IPS DF 4.7 (cell line): ENCODE measurements around the gene FOXD4L3.
"Not testable (repeated sequence)": the region's sequence is repeated elsewhere in the genome, so short reads cannot be mapped to it uniquely, and the experiment has no call there.

Experiments
- DNase-seq: peaks from one replicate; pipeline ENCODE4 v3.0.0-alpha.2; 2013; ENCODE audit warnings: low spot score; ENCODE audit errors: extremely low read depth

FOXD4L3 gene

DNA sequence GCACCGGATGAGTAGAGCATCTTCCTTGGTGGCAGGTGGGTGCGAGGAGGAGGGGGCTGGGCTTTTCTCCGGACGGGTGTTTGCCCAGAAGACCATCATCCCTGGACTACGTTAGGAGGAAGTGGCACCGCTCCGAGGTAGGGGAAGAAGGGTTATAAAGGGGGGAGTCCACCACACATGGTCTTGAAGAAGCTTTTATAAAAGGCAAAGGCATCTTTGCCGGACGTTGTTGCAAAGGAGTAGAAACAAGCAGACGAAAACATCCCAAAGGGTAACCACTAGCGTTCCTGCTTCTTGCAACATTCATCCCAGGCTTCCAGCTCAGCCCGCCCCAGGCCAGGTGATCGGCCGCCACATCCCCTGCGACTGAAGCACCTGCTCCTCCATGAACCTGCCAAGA lies at the start of gene FOXD4L3:
FOXD4L3 (plus strand) TSS at position 301 of the 400 bp plus-strand sequence; CDS start at position 386, 85 bp downstream.
- DNase-seq, result not testable (repeated sequence)

DNA sequence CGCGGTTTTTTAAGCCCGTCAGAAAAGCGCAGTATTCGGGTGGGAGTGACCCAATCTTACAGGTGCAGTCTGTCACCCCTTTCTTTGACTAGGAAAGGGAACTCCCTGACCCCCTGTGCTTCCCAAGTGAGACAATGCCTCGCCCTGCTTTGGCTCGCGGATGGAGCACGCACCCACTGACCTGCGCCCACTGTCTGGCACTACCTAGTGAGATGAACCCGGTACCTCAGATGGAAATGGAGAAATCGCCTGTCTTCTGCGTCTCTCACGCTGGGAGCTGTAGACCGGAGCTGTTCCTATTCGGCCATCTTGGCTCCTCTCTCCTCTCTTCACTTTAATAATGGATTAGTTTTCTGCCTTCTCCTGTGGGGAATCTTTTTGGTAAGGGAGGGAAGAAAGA lies 21.6 kb upstream of the FOXD4L3 start:
- DNase-seq, result not testable (repeated sequence)

DNA sequence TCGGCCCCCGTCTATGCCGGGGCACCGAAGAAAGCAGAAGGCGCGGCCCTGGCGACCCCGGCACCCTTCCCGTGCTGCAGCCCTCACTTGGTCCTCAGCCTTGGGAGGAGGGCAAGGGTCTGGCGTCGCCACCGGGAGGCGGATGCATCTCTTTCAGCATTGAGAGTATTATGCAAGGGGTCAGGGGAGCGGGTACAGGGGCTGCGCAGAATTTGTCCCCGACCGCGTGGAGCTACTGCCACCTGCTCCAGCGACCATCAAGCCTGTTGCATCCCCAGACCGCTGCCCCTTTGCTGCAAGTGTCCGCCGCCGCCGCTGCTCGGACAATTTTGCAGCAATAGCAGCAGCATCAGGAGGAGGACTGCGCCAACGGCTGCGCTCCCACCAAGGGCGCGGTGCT lies 1.1 kb downstream of the FOXD4L3 start:
- not testable (repeated sequence) for DNase-seq

DNA sequence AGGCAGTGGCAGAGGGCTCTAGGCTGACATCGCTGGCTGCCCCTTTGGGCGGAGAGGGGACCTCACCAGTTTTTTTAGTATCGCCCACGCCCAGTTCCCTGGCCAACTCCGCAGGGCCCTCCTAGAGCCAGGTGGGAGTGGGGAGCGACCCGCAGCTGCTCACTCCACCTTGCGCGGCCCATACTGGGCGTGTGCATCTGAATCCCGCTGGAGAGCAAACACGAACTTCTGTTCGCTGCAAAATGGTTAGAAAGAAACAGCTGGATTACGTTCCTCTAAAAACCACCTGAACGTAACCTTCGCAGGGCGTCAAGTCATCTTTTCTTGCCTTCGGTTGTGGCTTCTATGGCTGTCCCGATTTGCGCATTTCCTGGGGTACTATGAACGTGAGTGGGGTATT lies 1.5 kb downstream of the FOXD4L3 start:
- DNase-seq, result not testable (repeated sequence)

DNA sequence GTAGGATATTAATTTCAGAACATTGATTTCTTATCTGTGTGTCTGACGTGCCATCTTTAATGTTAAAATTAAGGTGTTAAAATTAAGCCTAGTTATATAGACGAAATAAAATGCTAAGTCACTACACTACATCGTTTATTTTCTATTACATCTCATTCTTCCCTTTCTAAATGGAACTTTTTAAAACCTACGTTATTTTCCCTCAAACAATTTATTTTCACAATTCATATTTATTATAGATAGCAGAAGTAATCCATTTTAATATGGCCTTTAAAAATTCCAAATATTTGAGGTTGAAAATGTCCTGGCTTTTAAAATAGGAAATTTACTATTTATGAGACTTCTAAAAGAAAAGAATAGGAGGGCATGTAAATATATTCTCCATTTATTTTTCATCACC lies 2.1 kb downstream of the FOXD4L3 start:
- not testable (repeated sequence) for DNase-seq

DNA sequence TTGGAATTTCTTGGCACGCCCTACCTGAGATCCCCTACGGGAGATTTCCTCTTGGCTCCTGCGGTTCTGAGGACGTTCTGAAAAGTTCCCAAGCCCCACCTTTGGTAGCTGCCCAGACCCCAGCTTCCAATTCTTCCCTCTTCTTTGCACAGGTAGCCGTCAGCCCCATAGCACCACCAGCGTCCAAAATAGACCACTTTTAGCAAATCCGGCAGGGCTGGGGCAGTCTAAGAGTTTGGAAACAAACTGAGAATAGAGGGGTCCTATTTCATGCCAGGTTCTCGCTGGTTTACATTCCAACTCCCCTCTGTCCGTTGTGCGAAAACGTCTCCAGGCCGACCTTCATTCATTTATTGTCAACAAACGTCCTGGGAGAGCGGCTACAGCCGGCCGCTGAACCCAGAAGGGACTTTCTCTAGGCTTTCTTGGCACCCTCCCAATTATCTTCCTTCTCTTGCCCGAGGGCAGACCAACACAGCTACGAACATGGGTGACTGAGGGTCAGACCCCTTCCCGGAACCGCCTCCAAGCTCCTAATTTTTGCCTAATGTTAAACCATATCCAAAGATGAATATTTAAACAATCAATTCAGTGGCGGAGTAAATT lies 3.1 kb downstream of the FOXD4L3 start:
- not testable (repeated sequence) for DNase-seq

DNA sequence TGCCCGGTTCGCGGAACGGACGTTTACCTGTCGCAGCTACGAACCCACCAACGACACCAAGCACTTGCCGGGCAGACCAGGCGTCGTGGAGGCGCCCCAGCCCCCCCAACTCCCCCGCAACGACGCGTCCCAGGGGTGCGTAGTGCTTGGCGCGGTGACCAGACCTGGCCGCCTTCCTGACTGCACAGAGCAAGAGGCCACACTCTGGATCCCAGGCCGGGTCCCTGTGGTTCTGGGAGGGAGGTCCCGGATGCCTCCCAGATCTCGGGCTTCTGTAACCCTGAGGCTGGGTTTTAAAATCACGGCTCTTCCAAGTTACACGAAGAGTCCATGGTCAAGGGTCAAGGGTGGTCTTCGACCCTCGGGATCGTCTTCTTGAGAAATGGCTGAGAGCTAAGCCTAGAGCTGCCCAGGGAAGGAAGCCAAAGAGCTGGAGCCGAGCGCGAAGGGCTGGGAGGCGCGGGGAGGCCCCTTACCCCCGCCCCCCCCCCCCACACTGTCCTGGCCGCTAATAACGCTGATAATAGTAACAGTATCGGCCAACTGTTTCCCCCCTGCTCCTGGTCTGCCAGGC lies 3.8 kb downstream of the FOXD4L3 start:
- not testable (repeated sequence) for DNase-seq

DNA sequence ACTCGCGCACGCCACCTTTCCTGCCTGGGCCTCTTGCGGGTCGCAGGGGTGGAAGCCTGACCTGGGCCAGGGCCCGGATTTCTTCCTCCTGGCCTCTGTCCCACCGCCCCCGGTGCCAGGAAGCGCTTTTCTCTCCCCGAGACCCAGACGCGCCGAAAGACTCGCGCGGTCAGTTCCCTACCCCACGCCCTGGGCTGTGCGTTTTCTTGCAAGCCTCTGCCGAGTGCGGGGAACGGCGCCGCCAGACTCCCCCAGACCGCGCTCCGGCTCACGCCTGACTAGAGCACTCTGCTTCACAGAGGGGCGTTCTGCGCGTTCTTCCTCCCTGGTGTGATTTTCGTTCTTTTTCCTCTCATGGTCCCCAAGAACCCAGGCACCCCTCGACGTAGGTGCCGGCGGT lies 4.5 kb downstream of the FOXD4L3 start:
- not testable (repeated sequence) for DNase-seq

DNA sequence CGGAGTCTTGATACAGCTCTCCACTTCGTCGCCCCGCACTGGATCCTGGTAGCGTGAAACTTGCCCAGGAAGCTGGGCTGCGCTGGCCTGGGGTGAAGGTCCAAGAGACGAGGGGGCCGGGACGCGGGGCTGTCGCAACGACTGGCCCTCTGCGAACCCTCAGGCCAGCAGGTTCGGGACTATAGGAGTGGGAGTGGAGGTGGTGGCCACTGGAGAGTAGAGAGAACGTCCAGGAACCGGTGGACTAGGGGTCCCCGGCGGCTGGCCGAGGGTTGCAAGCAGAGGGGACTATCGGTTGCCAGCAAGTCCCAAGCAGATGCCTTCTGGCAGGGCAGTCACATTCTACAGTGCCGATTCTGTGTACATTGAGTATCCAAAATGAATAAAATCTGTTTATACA lies 5.0 kb downstream of the FOXD4L3 start:
- DNase-seq, result not testable (repeated sequence)

DNA sequence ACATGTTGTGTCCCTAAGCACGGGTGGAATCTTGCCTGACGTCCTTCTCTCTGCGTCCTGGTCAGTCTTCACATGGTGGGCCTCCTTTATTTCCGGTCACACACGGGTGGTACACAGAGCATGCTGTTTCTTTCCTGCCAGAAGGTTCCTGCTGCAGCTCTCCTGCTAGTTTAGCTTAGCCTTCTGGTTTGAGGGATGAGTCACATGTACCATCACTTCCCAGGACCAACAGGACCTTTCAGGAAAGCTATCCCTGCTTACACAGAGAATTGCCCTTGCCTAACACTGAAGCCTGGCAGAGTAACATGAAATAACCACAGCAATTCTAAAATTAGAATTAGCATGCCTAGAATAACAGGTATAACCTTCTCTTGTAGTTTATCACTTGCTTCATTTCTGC lies 8.5 kb downstream of the FOXD4L3 start:
- DNase-seq, result not testable (repeated sequence)

DNA sequence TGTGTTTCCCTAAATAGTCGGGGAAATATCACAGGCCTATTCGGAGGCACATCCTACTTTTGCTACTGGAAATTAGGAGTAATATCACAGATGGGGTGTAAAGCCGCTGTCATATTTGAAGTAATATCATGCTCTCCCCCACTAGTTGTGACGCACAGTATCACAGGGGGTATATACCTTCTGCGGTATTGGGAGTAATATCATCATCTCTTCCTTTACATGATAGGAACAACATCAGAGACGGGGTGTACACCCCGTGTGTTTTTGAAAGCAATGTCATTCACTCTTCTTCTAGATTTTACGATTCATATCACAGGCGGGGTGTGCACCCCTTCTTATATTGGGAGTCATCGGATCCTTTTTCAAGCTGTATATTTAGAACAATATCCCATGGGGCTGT lies 15.5 kb downstream of the FOXD4L3 start:
- not testable (repeated sequence) for DNase-seq

DNA sequence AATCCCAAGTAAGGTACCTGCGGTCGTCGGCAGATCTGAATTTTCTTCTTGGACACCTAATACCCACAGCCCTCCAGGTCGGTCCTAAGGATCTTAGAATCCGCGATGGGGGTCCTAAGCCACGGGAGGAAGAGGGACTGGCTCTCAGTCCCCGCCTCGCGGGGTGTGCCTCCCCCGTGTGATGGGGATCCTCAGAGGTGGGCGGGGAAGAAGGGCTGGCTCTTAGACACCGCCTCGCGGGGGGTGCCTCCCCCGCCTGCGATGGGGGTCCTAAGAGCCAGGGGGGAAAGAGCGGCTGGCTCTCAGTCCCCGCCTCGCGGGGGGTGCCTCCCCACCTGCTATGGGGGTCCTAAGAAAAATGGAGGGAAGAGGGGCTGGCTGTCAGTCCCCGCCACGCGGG lies 21.1 kb downstream of the FOXD4L3 start:
- DNase-seq, result not testable (repeated sequence)

DNA sequence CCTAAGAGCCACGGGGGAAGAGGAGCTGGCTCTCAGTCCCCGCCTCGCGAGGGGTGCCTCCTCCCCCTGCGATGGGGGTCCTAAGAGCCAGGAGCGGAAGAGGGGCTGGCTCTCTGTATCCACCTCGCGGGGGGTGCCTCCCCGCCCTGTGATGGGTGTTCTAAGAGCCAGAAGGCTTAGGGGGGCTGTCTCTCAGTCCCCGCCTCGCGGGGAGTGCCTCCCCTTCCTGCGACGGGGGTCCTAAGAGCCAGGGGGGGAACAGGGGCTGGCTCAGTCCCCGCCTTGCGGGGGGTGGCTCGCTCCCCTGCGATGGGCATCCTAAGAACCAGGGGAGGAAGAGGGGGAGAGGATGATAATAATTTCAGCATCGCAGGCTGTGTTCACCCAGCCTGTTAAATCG lies 21.9 kb downstream of the FOXD4L3 start:
- not testable (repeated sequence) for DNase-seq

DNA sequence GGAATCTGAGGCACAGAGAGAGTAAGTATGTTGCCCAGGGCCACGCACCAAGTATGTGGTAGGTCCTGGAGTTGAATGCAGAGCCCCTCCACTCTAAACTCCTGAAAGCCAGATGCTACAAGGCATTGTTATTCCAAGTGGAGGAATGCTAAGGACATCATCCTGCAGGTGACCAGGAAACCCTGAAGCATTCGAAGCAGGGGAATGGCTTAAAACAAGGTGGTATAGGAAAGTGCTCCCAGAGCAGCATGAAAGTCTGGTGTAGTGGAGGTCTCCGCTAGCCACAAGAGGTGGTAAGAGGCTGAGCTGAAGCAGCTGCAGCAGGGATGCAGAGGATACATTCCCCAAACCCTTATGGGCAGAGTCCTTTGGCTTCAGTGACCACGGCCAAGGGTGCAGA lies 26.4 kb downstream of the FOXD4L3 start:
- DNase-seq, result not testable (repeated sequence)

DNA sequence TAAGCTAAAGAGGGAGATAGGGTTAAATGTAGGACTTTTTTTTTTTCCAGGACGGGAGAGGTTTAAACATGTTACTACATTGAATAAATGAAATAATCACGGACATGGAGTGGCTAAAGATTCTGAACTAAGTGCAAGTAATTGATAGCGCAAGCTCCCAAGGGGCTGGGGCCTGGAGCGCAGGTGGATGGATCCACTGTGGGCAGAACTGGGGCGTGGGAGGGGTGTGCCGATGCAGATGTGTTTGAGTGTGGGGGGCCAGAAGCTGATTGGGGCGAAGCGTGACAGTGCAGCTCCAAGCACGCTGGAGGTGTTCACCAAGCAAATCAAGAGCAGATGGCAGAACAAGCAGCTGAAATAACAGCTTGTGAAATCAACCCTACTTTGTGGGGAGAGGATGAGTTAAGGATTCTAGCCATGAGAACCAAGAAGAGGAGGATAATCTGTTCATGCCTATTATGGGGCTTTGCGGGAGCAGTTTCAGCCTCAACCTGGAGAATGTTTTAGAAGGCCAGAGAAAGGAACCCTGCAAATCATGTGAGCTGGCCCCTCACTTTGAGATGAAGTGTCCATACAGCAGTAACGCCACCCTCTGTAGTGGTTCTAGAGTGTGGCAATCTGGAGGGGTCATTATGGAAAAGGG lies 28.0 kb downstream of the FOXD4L3 start:
- not testable (repeated sequence) for DNase-seq

DNA sequence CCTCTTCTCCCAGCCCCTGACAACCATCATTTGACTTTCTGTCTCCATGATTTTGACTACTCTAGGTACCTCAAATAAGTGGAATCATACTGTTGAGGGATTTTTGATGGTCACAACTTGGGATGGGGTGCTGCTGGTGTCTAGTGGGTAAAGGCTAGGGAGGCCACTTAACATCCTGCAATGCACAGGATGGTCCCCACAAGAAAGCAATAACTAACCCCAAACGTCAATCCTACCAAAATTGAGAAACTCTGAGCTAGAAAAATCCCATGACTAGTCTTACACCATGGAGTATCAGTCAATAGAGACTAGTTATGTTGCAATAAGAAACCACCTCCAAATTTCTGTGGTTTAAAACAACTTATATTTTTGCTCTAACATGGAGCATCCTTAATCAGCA lies 29.5 kb downstream of the FOXD4L3 start:
- DNase-seq, result not testable (repeated sequence)

DNA sequence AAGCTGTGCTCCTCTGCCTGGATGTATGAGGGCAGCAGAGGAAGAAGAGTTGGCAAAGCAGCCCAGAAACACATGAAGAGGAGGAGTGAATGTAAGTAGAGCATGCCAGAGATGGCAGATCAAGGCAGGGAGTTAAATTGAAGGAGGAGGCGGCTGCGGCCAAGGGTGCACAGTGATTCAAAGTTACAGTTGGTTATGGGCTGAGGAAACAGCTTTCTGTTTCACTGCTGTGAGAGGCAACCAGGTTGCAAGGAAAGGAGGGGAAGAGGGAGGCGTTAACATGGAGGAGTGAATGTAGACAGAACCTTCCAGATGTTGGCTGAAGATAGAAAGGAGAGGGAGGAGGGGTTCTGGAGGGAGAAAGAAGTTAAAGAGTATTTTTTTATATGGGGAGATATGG lies 33.3 kb downstream of the FOXD4L3 start:
- DNase-seq, result not testable (repeated sequence)

DNA sequence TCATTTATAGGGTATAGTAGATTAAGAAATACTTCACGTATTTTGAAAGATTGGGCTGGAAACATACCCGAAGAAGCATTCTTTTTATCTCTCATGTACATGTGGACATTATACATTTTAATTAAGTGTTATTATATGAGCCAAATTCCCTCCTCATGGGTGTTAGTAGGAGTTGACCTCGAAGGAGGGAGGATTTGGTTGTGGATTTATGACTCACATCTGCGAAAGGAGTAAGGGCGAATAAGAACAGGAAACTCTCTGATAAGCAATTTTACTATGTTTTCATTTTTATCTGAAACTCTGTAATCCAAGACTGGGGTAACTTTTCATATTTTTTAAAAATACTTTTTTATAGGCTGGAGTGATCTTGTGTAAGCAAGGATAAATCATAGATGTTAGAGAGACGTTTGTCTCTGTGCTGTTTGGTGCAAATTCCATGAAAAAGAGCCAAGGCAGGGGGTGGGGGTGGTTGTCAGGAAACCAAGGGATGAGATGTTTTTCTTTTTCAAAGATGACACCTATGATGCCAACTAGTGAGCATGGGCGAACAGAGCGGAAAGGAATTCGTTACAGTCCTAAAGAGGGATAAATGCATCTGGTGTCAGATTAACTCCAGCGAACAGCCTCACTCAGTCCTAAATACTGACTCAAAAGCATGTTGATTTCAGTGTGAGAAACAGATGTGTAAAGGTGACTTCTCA lies 34.1 kb downstream of the FOXD4L3 start:
- DNase-seq, result not testable (repeated sequence)

DNA sequence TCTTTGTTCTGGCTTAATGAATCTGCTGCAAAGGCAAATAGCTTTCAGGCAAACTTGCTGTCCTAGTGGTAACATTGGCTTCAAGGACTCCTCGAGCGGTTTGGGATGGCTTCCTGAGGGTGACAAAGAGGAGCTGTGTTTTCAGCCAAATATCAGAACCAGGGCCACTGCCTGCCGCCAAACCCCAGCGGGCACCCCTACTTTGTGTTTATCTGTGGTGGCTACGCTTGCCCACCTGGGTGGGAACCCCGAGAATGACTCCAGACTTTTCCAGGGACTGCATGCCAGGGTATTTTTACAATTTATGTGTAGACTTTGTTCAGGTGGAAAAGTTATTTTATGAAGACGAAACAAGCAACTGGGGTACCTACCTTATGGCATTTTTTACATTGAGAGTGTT lies 35.3 kb downstream of the FOXD4L3 start:
- DNase-seq, result not testable (repeated sequence)

DNA sequence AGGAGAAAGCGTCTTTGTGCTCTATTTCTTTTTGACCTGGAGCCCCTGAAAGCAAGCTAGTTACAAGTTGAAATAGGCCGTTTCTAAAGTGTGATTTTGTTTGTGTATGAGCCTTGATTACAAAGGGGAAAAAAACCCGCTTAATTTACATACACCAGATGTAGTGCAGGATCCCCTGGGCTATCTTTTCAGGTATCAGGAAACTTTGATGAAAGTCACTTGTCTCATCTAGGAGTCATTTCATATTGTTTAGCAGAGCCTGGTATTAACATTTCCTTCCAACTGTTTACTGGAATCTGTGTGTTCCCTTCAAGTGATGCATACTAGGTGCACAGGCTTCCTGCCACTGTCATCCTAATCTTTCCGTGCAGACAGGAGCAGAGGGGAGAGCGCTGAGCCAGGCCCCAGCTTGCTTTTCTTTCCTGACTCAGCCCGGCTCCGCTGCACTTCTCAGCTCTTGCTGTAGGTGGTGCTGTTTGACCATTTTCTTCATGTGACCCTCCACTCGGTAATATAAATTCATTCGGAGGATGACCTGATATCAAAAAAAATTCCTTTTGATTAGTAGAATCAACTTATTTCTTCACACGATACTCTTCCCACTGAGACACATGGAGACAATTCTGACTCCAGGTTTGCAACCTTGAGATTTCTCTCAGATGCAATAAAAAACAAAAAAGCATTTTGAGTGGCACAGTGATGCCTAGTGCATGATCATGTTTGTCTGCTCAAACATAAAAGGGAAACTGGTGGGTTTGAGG lies 39.8 kb downstream of the FOXD4L3 start:
- not testable (repeated sequence) for DNase-seq

DNA sequence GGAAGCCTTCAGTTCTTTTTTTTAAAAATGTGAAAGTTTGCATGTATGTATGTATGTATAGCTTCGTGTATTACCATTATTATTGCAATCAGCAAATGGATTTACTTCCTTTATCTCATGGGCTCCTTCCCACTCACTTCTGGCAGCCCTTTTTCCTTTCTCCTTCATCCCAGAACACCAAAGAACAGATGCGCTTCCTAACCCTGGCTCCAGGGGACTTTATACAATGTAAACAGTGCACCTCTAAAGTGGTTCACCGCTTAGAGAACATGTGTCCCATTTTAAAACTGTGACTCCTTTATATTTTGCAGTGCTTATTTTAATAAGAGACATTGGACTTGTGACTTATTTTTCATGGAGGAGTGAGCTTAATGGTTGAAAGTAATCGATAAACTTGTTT lies 40.6 kb downstream of the FOXD4L3 start:
- not testable (repeated sequence) for DNase-seq
